ENCODE data around the gene SIAH1.

- no peak for TF ChIP-seq CTCF (IDR thresholded peaks at IDR 0.05)
- TF ChIP-seq EP300 (IDR thresholded peaks at IDR 0.05), result no peak
Measured at GRCh38 chr16:48409839-48410632, 24.8 kb upstream of the SIAH1 start.
